GM12878 (cell line): Measurements from ENCODE around the gene SUPT4H1. TPM values are rescaled to one million over a fixed set of nuclear protein-coding genes. Genes with fewer than 3 reads are reported as not detected.

ENCODE experiments used
- ATAC-seq: fragments of 200-7000 bp; cut with Tn5 transposase; 3 replicates; pipeline ENCODE4 v1.9.1; 2020; ENCODE audit warnings: mild to moderate bottlenecking, moderate library complexity
- BruUV-seq: library from RNA; stranded (reverse); fragments of 400-500 nt; replicated peaks from 2 replicates; lab custom pipeline; 2021; lab: Mats Ljungman, UMichigan
- CTCF ChIA-PET: fragments of 300-600 bp; sonication (Branson Sonifier 250); formaldehyde crosslinking; extraction: SDS; loops from one replicate; lab custom pipeline; 2021; ENCODE audit warnings: inconsistent platforms; lab: Yijun Ruan, JAX
- POLR2A ChIA-PET: fragments of 350-600 bp; formaldehyde crosslinking; extraction: SDS; loops from one replicate; lab custom pipeline; 2021; ENCODE audit warnings: inconsistent platforms; lab: Charles Lee
- RAD21 ChIA-PET: fragments of 300-600 bp; sonication (Branson Sonifier 250); formaldehyde crosslinking; loops from one replicate; lab custom pipeline; 2023; ENCODE audit warnings: antibody characterized with exemption; ENCODE audit not compliant: unreplicated experiment; lab: Charles Lee
- SMC1A ChIA-PET: fragments of 300-600 bp; sonication (Branson Sonifier 250); formaldehyde crosslinking; loops from one replicate; lab custom pipeline; 2023; ENCODE audit not compliant: unreplicated experiment, uncharacterized antibody; lab: Charles Lee
- DNase-seq: peaks from one replicate; pipeline ENCODE4 v3.0.0-alpha.2; 2011; ENCODE audit warnings: low read depth, low spot score
- FAIRE-seq: peaks from 3 replicates; lab custom pipeline; 2011; peaks lifted over from hg19 to GRCh38; lab: Jason Lieb, UNC
- H2AFZ ChIP-seq: 2 replicates; pipeline ENCODE4 v1.6.0; 2011; ENCODE audit warnings: low read depth, low read length, control low read depth; ENCODE audit not compliant: control insufficient read depth
- H3K27ac ChIP-seq: 2 replicates; pipeline ENCODE4 v1.5.1; 2011; ENCODE audit warnings: control low read depth; ENCODE audit not compliant: control insufficient read depth, insufficient read depth
- H3K27me3 ChIP-seq, 2 experiments: replicated peaks in 1 of 2; 2 replicates each; pipeline versions ENCODE4 v1.6.0 to v1.6.1; 2011; ENCODE audit warnings: low read length in 1 of 2; ENCODE audit not compliant: control insufficient read depth in 2 of 2, insufficient read depth in 2 of 2
- H3K36me3 ChIP-seq, 2 experiments: 2 replicates each; pipeline ENCODE4 v1.5.1; 2011; ENCODE audit warnings: low read length in 1 of 2; ENCODE audit not compliant: control insufficient read depth in 2 of 2, insufficient read depth in 2 of 2
- H3K4me1 ChIP-seq: 2 replicates; pipeline ENCODE4 v1.6.1; 2011; ENCODE audit warnings: mild to moderate bottlenecking, low read length, moderate library complexity, mixed read lengths; ENCODE audit not compliant: control insufficient read depth, insufficient read depth
- H3K4me2 ChIP-seq: 2 replicates; pipeline ENCODE4 v1.6.0; 2011; ENCODE audit warnings: control low read depth; ENCODE audit not compliant: control insufficient read depth, insufficient read depth
- H3K4me3 ChIP-seq: fragments of 200-600 bp; sonication (generic); 2 replicates; pipeline ENCODE4 v1.5.1; 2016
- H3K79me2 ChIP-seq: 2 replicates; pipeline ENCODE4 v1.6.0; 2011; ENCODE audit warnings: low read length; ENCODE audit not compliant: control insufficient read depth, insufficient read depth
- H3K9ac ChIP-seq: 2 replicates; pipeline ENCODE4 v1.8.0; 2011; ENCODE audit warnings: low read length, control low read depth, mixed read lengths; ENCODE audit not compliant: control insufficient read depth, insufficient read depth
- H3K9me3 ChIP-seq: replicated peaks from 3 replicates; pipeline ENCODE4 v1.5.1; 2011; ENCODE audit warnings: mild to moderate bottlenecking, low read length; ENCODE audit not compliant: control insufficient read depth, insufficient read depth
- H4K20me1 ChIP-seq: 2 replicates; pipeline ENCODE4 v1.6.0; 2011; ENCODE audit not compliant: control insufficient read depth, insufficient read depth
- ATF3 ChIP-seq: IDR thresholded peaks from 2 replicates; pipeline ENCODE4 v1.6.1; 2011; ENCODE audit warnings: low read depth, mild to moderate bottlenecking, low read length, moderate library complexity, borderline replicate concordance; ENCODE audit errors: extremely low read depth
- CHD2 ChIP-seq: IDR thresholded peaks from 2 replicates; pipeline ENCODE4 v1.6.1; 2011; ENCODE audit warnings: low read depth, low read length, improper control_type of control experiment, borderline replicate concordance
- SPI1 ChIP-seq: IDR thresholded peaks from 2 replicates; pipeline ENCODE4 v1.6.1; 2011; ENCODE audit warnings: low read depth, mild to moderate bottlenecking, low read length, moderate library complexity, borderline replicate concordance; ENCODE audit not compliant: insufficient read depth
- WGBS: methylation state at CpG from one replicate; pipeline ENCODE4 v1.1.6; 2016; ENCODE audit warnings: low lambda C conversion rate; ENCODE audit not compliant: insufficient replicate concordance, insufficient coverage; ENCODE audit errors: missing lambda C conversion rate; 5-methylcytosine and 5-hydroxymethylcytosine counted together
- in situ Hi-C: fragments of 300-500 bp; cut with MboI; formaldehyde crosslinking; loops from 9 replicates; pipeline ENCODE4 v1.14.3; 2018; ENCODE audit warnings: mixed read lengths
- intact Hi-C: fragments of 100-400 bp; cut with micrococcal nuclease; formaldehyde crosslinking; loops from one replicate; pipeline ENCODE4 v1.14.2; 2022; ENCODE audit not compliant: unreplicated experiment
- polyA plus RNA-seq, 11 experiments: library from polyadenylated mRNA; depleted of rRNA in 4 of 11; unstranded in 6 of 11; stranded (reverse) in 5 of 11; fragments of >200 nt; fragmentation: Nextera tagmentation in 4 of 11; fragmentation: Illumina TruSeq in 1 of 11; extraction: Ambion mirVana in 4 of 11; extraction: Trizol in 1 of 11; gene quantifications; 1 replicate in 1 of 11; 2 replicates in 10 of 11; pipeline versions ENCODE4 v1.2.1 to v1.2.3, GENCODE V29; 2011 to 2016; ENCODE audit warnings: inconsistent platforms in 2 of 11, missing spikeins in 2 of 11, low read depth in 1 of 11
- total RNA-seq, 4 experiments: library from RNA; depleted of rRNA in 3 of 4; stranded (reverse); fragments of >200 nt in 3 of 4; fragmentation: Illumina TruSeq in 1 of 4; extraction: Trizol in 1 of 4; gene quantifications; 2 replicates each; pipeline versions ENCODE4 v1.2.1 to v1.2.3, GENCODE V29; 2013 to 2021

The SUPT4H1 gene
- total and polyA plus RNA-seq, 10 of the 15 experiments (the other 5 are each of a cell fraction or from before 2014, with no cell fraction given), result 83.8 to 293 (median 128) TPM

DNA sequence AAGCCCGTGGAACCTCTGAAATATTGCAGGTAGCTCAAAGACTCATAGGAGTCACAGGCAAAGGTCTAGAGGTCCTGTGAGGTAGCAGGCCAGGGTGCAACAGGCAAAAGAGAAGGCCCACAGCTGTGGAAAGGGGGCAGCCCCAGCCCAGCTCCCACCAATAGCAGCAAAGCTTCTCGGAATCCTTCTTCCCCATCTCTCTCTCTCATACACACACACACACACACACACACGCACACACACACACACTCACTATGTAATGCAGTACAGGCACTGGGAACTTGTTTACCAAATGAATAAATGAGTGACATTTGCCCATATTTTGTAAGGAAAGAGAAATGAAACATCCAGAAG lies 16.8 kb upstream of the SUPT4H1 start (continued):
- TF ChIP-seq ATF3, result no peak
- no peak for TF ChIP-seq SPI1
- TF ChIP-seq, all 136 proteins: peak for 0

DNA sequence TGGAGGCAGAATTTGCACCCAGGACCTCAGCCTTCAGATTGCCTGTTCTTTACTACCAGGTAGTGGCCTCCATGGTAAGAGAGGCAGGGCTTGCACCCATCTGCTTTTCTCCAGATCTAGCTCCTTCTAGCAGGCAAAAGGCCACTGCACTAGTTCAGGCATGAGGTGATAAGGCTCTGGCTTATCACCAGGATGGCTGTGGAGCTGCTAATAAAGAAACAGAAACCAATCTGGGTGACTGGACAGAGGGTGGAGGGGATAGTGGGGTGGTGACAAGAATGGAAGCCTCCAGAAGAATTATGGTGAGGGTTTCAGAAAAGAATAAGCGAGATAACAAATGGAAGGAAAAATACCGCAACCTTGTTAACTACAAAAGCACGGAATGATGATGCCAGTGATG lies 15.5 kb upstream of the SUPT4H1 start:
- CTCF ChIA-PET, result interaction anchor here (1.1 kb wide), 1 partner anchor 50 kb away, joined by 5 read pairs; no protein-coding TSS in a partner anchor
- H3K27me3 ChIP-seq, result no peaks in the 10 kb centered on the region
- H4K20me1 ChIP-seq, result no peaks in the 10 kb centered on the region
- no peak for DNase-seq
- H3K9ac ChIP-seq, result no peak overlapping the region
- H3K4me2 ChIP-seq, result no peak overlapping the region
- WGBS, result 57% methylated on average over 3 of the region's 3 CpGs
- no peak for ATAC-seq
- SMC1A ChIA-PET, result interaction anchor here (0.9 to 1.4 kb wide), 3 partner anchors 33 to 52 kb away, joined by 3 to 5 read pairs (median 3); partner anchors contain the start of gene RNF43
- H3K4me3 ChIP-seq, result no peak overlapping the region
- H3K9me3 ChIP-seq, result no peaks in the 10 kb centered on the region
- intact Hi-C loops, result no loop called here
- peaks cover 0 to 19% of the 10 kb centered on the region in 2 experiments; a peak in 3 of 4 replicates for H3K36me3 ChIP-seq
- H3K79me2 ChIP-seq, result no peaks in the 10 kb centered on the region
- no peaks in the 10 kb centered on the region for H3K4me1 ChIP-seq
- in situ Hi-C loops, result no loop called here
- no peak overlapping the region for H3K27ac ChIP-seq
- BruUV-seq, result no TSS peak
- H2AFZ ChIP-seq, result no peak overlapping the region
- no peak for TF ChIP-seq CHD2
- no peak for FAIRE-seq
- RAD21 ChIA-PET, result interaction anchor here (1.2 kb wide), 1 partner anchor 50 kb away, joined by 3 read pairs; no protein-coding TSS in a partner anchor
- POLR2A ChIA-PET, result interaction anchor here (1.4 kb wide), 1 partner anchor 15 kb away, joined by 3 read pairs; no protein-coding TSS in a partner anchor
